ENCODE results near the gene DUOXA2.
"Not testable (repeated sequence)": the region's sequence is repeated elsewhere in the genome, so short reads cannot be mapped to it uniquely, and the experiment has no call there.

The DUOXA2 gene

DNA sequence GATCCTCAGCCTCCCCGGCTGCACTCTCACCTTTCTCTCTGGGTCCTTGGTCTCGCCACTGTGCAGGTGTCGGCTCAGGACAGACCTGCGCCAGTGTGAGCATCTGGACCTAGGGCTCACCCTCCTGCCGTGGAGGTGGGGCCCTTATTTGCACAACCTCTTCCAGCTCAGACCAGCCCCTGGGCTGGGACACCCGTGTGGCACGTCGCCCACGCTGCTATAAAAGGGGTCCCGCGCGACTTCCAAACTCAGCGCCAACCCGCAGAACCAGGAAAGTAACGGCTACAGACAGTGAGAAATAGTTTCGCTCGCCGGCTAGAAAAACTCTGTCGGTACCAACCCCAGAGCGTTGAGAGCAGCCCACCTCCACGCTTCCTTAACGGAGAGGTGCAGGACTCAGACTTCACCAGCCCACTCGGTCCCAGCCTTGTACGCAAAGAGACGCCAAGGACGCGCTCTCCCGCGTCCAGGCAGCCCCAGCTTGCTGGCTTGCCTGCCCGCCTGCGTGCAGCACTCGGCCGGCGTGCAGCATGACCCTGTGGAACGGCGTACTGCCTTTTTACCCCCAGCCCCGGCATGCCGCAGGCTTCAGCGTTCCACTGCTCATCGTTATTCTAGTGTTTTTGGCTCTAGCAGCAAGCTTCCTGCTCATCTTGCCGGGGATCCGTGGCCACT lies at the start of gene DUOXA2, which contains the start of gene DUOX2:
DUOXA2 (plus strand) TSS at position 251 of the 675 bp plus-strand sequence; CDS start at position 531, 280 bp downstream.
DUOX2 (minus strand) TSS at position 97 of the 675 bp plus-strand sequence. CDS start 761 bp downstream, outside the sequence.
- no peak for DNase-seq

DNA sequence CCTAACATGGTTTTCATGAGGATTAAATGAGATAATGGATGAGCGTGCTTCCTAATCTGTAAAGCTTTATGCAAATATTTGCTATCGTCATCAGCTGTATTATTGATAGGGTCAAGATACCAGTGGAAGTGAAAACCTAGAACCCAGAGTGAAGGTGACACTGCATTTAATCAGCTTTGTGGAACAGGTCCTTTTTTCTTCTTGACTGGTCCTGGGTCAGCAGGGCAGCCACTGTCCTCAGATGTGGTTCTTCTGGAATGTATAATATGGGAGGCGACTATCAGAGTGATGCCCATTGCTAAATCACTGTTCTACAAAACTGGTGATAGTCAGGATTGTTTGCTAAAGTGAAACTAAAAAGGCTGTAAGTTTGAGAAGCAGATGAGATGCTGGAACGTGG lies 49.7 kb upstream of the DUOXA2 start:
- no peak for DNase-seq

- DNase-seq: not testable (repeated sequence)
Measured at GRCh38 chr15:45069942-45070360, 44.2 kb upstream of the DUOXA2 start.

DNA sequence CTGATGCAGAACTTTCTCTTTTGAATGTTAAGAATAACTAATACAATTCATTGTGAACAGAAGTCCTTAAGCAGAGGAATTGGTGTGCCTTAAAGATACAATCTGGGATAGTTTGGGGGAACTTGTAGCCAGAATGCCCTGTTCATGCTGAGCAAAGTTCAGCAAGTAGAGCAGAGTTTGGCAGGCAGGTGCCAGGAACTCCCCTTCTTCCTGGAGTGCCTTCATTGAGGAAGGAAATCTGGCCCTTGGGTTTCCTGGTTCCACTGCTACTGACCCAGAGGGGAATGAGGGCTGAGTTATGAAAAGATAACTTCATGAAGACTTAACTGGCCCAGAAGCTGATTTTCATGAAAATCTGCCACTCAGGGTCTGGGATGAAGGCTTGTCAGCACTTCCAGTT lies 40.5 kb upstream of the DUOXA2 start:
- not testable (repeated sequence) for DNase-seq

DNA sequence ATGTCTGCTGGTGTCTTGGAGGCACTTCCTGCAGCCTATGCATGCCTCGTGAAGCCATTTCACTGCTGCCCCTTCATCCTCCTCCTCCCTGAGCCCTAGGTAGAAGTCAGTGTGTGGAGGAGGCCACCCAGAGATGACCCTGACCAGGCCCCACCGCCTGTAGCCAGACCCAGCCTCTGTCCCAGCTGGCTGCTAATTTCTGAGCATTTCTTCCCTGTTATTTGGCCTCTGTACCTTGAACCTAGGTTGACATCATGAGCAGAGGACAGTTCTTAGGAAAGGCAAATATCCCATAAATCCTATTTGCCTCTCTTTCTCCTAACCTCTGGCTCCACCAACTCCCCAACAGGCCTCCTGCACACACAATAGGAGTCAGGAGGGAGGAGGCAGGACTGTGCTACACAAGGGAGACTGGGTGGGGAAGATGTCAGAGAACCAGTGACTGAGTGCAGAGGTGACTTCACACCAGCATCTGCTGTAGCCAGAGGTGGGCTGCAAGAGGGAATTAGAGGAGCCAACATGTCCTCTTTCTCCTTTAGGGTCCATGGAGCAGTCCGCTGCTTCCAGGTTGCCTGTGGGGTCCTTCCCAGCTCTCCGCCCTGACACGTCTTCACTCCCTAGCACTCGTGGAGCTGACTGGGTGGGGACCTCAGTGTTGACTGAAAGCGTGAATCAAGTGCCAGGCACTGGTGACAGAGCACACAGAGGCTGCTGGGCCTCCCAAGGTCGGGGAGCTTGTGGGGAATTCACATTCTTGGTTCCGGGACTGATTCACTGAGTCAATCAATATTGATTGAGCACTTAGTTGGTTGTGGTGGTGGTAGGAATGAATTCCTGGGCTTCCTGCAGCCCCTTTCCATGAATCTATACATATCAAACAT lies 38.4 kb upstream of the DUOXA2 start:
- not testable (repeated sequence) for DNase-seq

- not testable (repeated sequence) for DNase-seq
Measured at GRCh38 chr15:45077391-45077790, 36.7 kb upstream of the DUOXA2 start.

DNA sequence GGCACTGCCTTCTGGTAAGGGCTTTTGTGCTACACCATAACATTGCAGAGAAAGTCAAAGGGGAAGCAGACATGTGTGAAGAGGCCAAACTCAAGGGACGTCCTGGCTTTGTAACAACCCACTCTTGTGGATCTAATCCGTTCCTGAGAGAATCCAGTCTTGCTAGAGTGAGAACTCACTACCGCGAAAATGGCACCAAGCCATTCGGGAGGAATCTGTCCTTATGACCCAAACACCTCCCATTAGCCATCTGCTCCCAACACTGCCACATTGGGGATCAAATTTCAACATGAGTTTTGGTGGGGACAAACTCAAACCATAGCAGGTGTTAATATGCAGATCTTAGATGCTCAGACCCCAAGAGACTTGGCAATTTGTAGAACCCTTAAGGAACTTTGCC lies 34.9 kb upstream of the DUOXA2 start:
- DNase-seq: not testable (repeated sequence)

DNA sequence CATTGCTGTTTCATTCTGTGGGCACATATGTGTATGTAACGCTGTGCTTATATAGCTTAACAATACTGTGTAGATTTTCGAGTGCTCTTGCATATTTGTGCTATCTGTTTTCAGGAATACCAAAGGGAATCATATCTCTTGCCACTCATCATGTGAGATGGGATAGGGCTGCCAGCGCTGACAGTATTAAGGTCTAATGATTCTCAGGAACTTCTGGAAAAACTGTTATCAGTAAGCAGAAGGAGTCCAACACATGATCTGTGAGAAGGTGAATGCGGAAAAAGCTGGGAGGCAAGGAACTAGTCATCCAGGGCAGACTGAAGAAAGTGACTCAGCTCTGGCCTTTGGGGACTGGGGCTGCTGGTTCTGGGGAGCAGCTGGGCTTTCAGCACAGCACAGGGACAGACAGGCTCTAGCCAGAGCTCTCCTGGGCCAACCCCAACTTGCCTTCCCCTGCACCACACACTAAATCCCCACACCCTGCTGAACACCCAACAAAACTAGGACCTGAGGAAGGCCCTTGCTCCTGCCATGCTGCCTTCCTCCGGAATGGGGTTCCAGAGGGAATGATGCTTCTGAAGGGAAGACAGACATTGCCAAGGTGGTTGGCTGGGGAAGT lies 34.4 kb upstream of the DUOXA2 start:
- not testable (repeated sequence) for DNase-seq

DNA sequence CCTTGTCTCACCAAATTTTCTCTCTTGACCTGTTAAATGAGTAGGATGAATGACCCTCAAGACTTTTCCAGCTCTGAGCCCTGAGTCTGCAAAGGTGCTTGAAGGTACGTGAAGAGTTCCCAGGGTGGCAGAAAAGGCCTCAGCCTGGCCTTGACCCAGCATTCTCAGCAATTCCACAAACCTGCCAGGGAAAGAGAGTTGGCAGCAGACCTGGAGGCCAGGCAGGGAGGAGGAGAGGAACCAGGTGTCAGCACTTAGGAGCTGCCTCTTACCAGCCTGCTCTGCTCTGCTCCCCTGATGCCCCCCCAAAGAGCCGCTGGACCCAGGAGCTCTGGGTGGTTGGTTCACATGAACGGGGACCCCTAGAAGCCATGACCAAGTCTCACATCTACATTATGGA lies 33.5 kb upstream of the DUOXA2 start:
- DNase-seq: not testable (repeated sequence)

GRCh38 chr15:45082412-45082811 lies 31.7 kb upstream of the DUOXA2 start:
- not testable (repeated sequence) for DNase-seq

DNA sequence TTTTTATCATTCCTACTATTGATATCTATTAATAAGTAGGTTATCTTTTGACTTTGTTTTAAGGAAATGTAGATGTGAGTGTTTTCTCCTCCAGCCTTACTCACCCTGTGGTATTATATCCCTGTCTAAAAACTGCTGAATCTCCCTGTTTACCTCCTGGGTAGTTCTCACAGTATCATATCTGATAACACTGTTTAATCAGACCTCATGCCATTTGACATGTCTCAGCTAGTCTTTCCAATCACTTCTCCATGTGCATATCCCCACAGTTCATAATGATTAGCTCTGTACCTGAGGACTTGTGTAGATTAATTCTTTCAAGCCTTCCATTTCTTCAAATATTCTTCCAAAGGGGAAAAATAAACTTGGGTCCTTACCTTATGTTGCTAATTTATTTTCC lies 30.9 kb upstream of the DUOXA2 start:
- DNase-seq: no peak

GRCh38 chr15:45084163-45084562 lies 30.0 kb upstream of the DUOXA2 start:
- DNase-seq: no peak

DNA sequence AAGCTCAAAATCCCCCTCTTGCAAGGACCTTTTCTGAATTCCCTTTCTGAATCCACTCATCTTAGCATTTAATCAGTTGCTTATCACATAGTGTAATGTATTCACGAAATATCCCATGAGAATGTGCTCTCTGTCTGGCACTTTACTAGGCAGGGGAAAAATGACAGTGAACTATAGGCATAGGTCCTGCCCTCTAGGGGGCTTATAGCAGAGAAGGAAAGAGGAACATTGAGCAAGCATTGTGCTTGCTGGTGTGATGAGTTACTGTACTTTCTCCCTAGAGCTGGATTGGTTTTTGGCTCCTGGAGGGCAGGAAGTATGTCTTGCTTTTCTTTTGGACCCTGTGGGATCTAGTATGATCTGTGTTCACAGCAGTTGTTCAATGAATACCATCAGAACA lies 26.6 kb upstream of the DUOXA2 start:
- DNase-seq: no peak

- no peak for DNase-seq
Measured at GRCh38 chr15:45088801-45089711, 25.1 kb upstream of the DUOXA2 start.

- DNase-seq: no peak
Measured at GRCh38 chr15:45089712-45090373, 24.3 kb upstream of the DUOXA2 start.

- DNase-seq: no peak
Measured at GRCh38 chr15:45091161-45091560, 23.0 kb upstream of the DUOXA2 start.

DNA sequence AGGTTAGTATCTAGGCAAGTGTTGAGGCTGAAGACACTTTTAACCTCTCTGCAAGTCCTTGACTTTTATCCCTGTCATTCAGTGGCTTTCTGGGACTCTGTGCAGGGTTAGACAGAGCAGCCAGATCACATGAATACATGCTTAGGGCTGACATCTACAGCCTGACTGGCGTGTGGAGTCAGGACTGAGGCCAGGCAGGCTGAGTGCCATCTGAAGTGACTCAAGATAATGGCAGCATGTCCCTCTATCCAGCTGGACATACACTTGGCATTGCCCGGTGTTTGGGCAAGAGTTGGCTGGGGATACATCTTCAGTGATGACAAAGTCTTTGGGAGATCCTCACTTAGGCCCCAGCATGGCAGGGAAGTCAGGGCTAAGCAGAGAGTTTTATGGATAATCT lies 22.6 kb upstream of the DUOXA2 start:
- no peak for DNase-seq

- no peak for DNase-seq
Measured at GRCh38 chr15:45093013-45093412, 21.1 kb upstream of the DUOXA2 start.

DNA sequence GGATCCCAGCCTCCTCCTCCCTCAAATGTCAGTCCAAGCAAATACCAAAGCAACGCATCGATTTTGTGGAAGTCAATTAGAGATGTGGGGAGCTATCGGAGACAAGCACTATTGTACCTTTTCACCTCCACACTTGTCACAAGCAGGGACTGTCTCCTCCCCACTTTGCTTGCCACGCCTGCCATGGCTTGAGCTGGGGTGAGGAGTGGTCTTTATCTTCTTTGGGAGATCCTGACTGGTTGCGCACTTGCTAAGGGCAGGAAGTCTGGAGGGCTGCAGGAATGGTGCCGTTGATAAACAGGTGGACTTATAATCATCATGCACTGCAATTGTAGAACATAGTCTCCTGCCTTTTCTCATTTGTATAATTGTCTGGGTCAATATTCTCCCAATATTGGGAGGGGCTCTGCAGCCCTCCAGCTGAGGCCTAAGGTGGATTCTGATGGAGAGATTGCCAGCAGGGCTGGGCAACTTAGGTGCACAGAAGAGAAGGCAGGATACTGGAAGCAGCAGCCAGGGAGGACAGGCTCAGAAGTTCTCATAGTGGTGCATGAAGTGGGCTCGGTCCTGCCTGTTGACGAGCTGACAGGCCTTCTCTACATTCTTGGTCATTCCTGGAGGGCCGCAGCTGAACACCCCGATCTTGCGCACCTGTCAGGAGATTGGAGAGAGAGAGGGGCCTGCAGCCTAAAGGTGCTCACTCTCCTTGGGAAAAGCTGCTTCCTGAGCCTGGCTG lies 20.3 kb upstream of the DUOXA2 start:
- DNase-seq: no peak

- DNase-seq: no peak
Measured at GRCh38 chr15:45094358-45094730, 19.8 kb upstream of the DUOXA2 start.

- no peak for DNase-seq
Measured at GRCh38 chr15:45095661-45096060, 18.5 kb upstream of the DUOXA2 start.

All from stimulated activated CD4-positive, alpha-beta T cell treated with anti-CD3 and anti-CD28 coated beads, Interleukin-2, amount 100 ng/mL, for 48 hours (primary cell).